HCT116 (cell line): ENCODE results near the gene BICD1. TPM values are rescaled to one million over a fixed set of nuclear protein-coding genes. Genes with fewer than 3 reads are reported as not detected.
"Not testable (repeated sequence)": the region's sequence is repeated elsewhere in the genome, so short reads cannot be mapped to it uniquely, and the experiment has no call there.

Source experiments
- ATAC-seq: fragments of 200-7000 bp; cut with Tn5 transposase; 2 replicates; pipeline ENCODE4 v1.9.1; 2020; ENCODE audit warnings: mild to moderate bottlenecking, moderate library complexity
- BruUV-seq: library from RNA; stranded (reverse); fragments of 400-500 nt; replicated peaks from 2 replicates; lab custom pipeline; 2021; lab: Mats Ljungman, UMichigan
- CTCF ChIA-PET: fragments of 300-600 bp; sonication (Branson Sonifier 250); formaldehyde crosslinking; loops from one replicate; lab custom pipeline; 2021; ENCODE audit warnings: antibody characterized with exemption; lab: Charles Lee
- POLR2A ChIA-PET: fragments of 300-600, 350-600 bp; sonication (Branson Sonifier 250); formaldehyde crosslinking; loops from one replicate; lab custom pipeline; 2021; ENCODE audit warnings: antibody characterized with exemption; lab: Charles Lee
- RAD21 ChIA-PET, 2 experiments: fragments of 300-600 bp; sonication (Branson Sonifier 250); formaldehyde crosslinking; loops; one replicate each; lab custom pipeline; 2023; ENCODE audit warnings: low total read pairs in 2 of 2; ENCODE audit not compliant: uncharacterized antibody in 2 of 2, unreplicated experiment in 2 of 2, low non-redundant PET in 1 of 2; lab: Charles Lee
- DNase-seq: peaks from one replicate; pipeline ENCODE4 v3.0.0-alpha.2; 2010; ENCODE audit warnings: low read depth, low spot score
- H2AFZ ChIP-seq: fragments of 200-600 bp; shearing (Covaris generic), sonication (generic); 2 replicates; pipeline ENCODE4 v1.6.1; 2017; ENCODE audit warnings: low read depth, mixed run types, mixed read lengths, antibody characterized with exemption, low read length; ENCODE audit not compliant: poor library complexity, severe bottlenecking
- H3K27ac ChIP-seq: 2 replicates; pipeline ENCODE4 v1.5.1; 2012; ENCODE audit warnings: low read depth, low read length
- H3K27me3 ChIP-seq: fragments of 200-600 bp; sonication (generic); 2 replicates; pipeline ENCODE4 v1.6.1; 2016; ENCODE audit warnings: mixed run types, low read length, mixed read lengths; ENCODE audit not compliant: insufficient read depth
- H3K36me3 ChIP-seq, 2 experiments: fragments of 200-500 bp in 1 of 2; fragments of 200-600 bp in 1 of 2; sonication (Bioruptor generic) in 1 of 2; sonication (generic) in 1 of 2; 2 replicates each; pipeline versions ENCODE4 v1.5.1 to v1.6.1; 2014 to 2016; ENCODE audit warnings: low read length in 2 of 2, inconsistent platforms in 1 of 2, mixed read lengths in 1 of 2, mixed run types in 1 of 2; ENCODE audit not compliant: insufficient read depth in 2 of 2, control insufficient read depth in 1 of 2
- H3K4me1 ChIP-seq, 2 experiments: fragments of 200-600 bp in 1 of 2; sonication (generic) in 1 of 2; 2 replicates each; pipeline versions ENCODE4 v1.5.1 to v1.6.1; 2012 to 2017; ENCODE audit warnings: low read length in 2 of 2, inconsistent platforms in 1 of 2, mild to moderate bottlenecking in 1 of 2, mixed read lengths in 1 of 2, mixed run types in 1 of 2, moderate library complexity in 1 of 2; ENCODE audit not compliant: insufficient read depth in 2 of 2, control insufficient read depth in 1 of 2
- H3K4me2 ChIP-seq: fragments of 200-600 bp; sonication (generic); 2 replicates; pipeline ENCODE4 v1.6.1; 2017; ENCODE audit warnings: mixed run types, low read length, mixed read lengths
- H3K4me3 ChIP-seq, 2 experiments: fragments of 200-600 bp in 1 of 2; sonication (generic) in 1 of 2; replicated peaks in 1 of 2; 2 replicates each; pipeline ENCODE4 v1.5.1; 2011 to 2016; ENCODE audit warnings: low read length in 2 of 2, control low read depth in 1 of 2, low read depth in 1 of 2, mild to moderate bottlenecking in 1 of 2, mixed read lengths in 1 of 2, mixed run types in 1 of 2
- H3K79me2 ChIP-seq: fragments of 200-600 bp; sonication (generic); 2 replicates; pipeline ENCODE4 v1.6.1; 2017; ENCODE audit warnings: mild to moderate bottlenecking, mixed run types, low read length, moderate library complexity, mixed read lengths; ENCODE audit not compliant: insufficient read depth
- H3K9ac ChIP-seq: fragments of 200-600 bp; sonication (generic); 2 replicates; pipeline ENCODE4 v1.6.1; 2016; ENCODE audit warnings: low read length, mixed read lengths
- H3K9me2 ChIP-seq: fragments of 200-600 bp; sonication (generic), shearing (Covaris generic); 2 replicates; pipeline ENCODE4 v1.6.1; 2017; ENCODE audit warnings: mixed run types, mild to moderate bottlenecking, moderate library complexity; ENCODE audit not compliant: insufficient read depth
- H3K9me3 ChIP-seq, 2 experiments: fragments of 200-500 bp in 1 of 2; fragments of 200-600 bp in 1 of 2; sonication (Bioruptor generic) in 1 of 2; sonication (generic) in 1 of 2; 2 replicates each; pipeline ENCODE4 v1.6.1; 2014 to 2017; ENCODE audit warnings: low read length in 2 of 2, mixed read lengths in 2 of 2, inconsistent platforms in 1 of 2, low read depth in 1 of 2, mild to moderate bottlenecking in 1 of 2, mixed run types in 1 of 2, moderate library complexity in 1 of 2; ENCODE audit not compliant: control insufficient read depth in 1 of 2, insufficient read depth in 1 of 2
- H4K20me1 ChIP-seq: fragments of 200-600 bp; sonication (generic), shearing (Covaris generic); 2 replicates; pipeline ENCODE4 v1.6.1; 2017; ENCODE audit warnings: mixed run types, mild to moderate bottlenecking, moderate library complexity; ENCODE audit not compliant: insufficient read depth
- CEBPB ChIP-seq: IDR thresholded peaks from 2 replicates; pipeline ENCODE4 v1.6.1; 2012; ENCODE audit warnings: low read depth
- EZH2 ChIP-seq: fragments of 200-600 bp; sonication (generic); IDR thresholded peaks from 2 replicates; pipeline ENCODE4 v1.6.1; 2017; ENCODE audit warnings: antibody characterized with exemption, mixed run types
- EZH2phosphoT487 ChIP-seq: fragments of 200-600 bp; IDR thresholded peaks from 2 replicates; pipeline ENCODE4 v1.6.1; 2018; ENCODE audit warnings: antibody characterized with exemption, borderline replicate concordance
- REST ChIP-seq: IDR thresholded peaks from 2 replicates; pipeline ENCODE4 v1.6.1; 2012; ENCODE audit warnings: low read depth
- SP1 ChIP-seq: IDR thresholded peaks from 2 replicates; pipeline ENCODE4 v1.6.1; 2012; ENCODE audit warnings: low read depth
- ZNF274 ChIP-seq: fragments of 200-500 bp; sonication (Bioruptor generic); IDR thresholded peaks from 2 replicates; pipeline ENCODE4 v1.6.1; 2014; ENCODE audit warnings: mild to moderate bottlenecking, low read depth, low read length, inconsistent platforms
- intact Hi-C: fragments of 100-400 bp; cut with micrococcal nuclease; formaldehyde crosslinking; loops from 2 replicates; pipeline ENCODE4 v1.10.0; 2022
- total RNA-seq: library from RNA; stranded (reverse); gene quantifications from one replicate; pipeline ENCODE4 v1.2.1, GENCODE V29; 2021; ENCODE audit not compliant: unreplicated experiment

The BICD1 gene
- total RNA-seq, 1 experiment from 2014 or later, result 32.5 TPM

DNA sequence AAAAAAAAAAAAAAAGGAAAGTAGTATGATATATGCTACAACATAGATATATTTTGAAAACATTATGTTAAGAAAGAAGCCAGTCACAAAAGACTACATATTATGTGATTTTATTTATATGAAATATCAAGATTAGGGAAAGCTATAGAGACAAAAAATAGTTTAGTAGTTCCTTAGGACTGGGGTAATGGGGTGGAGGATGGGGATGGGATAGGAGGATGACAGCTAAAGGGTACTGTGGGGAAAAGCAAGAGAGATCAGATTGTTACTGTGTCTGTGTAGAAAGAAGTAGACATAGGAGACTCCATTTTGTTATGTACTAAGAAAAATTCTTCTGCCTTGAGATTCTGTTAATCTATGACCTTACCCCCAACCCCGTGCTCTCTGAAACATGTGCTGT is 7.4 kb upstream of the BICD1 start:
- H3K79me2 ChIP-seq, H3K36me3 ChIP-seq, DNase-seq, H3K27ac ChIP-seq, H2AFZ ChIP-seq, H4K20me1 ChIP-seq, intact Hi-C loops, H3K9me3 ChIP-seq, H3K4me2 ChIP-seq, CTCF ChIA-PET, H3K9ac ChIP-seq, POLR2A ChIA-PET, H3K4me3 ChIP-seq, ATAC-seq, RAD21 ChIA-PET, H3K4me1 ChIP-seq, H3K9me2 ChIP-seq, BruUV-seq, H3K27me3 ChIP-seq: not testable (repeated sequence)

DNA sequence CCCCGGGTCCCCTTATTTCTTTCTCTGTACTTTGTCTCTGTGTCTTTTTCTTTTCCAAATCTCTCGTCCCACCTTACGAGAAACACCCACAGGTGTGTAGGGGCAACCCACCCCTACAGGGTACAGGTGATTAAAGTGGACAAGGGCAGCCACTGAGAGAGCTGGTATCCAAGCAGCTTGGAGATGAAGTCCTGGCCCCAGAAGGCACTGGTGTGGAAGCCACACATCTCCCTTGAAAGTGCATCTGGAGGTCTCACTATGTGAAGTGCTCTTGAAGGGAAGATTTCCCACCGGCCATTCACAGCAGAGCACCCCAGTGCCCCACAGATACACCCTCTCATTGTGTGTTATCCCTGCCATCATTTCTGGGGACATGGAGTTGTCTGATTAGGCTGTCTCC is 6.3 kb upstream of the BICD1 start:
- H3K9me2 ChIP-seq, result no peaks in the 10 kb centered on the region
- H3K4me3 ChIP-seq, result no peak overlapping the region
- H3K9ac ChIP-seq, result no peak overlapping the region
- CTCF ChIA-PET, result no interaction called here
- no peaks in the 10 kb centered on the region for H3K9me3 ChIP-seq
- POLR2A ChIA-PET, result no interaction called here
- H3K4me2 ChIP-seq, result no peak overlapping the region
- intact Hi-C loops, result no loop called here
- no TSS peak for BruUV-seq
- no peak overlapping the region for H3K27ac ChIP-seq
- no peak for ATAC-seq
- H3K4me1 ChIP-seq, result no peaks in the 10 kb centered on the region
- no peaks in the 10 kb centered on the region for H3K27me3 ChIP-seq
- H4K20me1 ChIP-seq, result no peaks in the 10 kb centered on the region
- H3K36me3 ChIP-seq, result no peaks in the 10 kb centered on the region
- no peaks in the 10 kb centered on the region for H3K79me2 ChIP-seq
- TF ChIP-seq REST, result no peak
- no peak for TF ChIP-seq SP1
- TF ChIP-seq ZNF274, result no peak
- no peak for TF ChIP-seq EZH2phosphoT487
- no peak for TF ChIP-seq EZH2
- TF ChIP-seq CEBPB, result no peak
- RAD21 ChIA-PET, result no interaction called here
- DNase-seq, result no peak
- no peak overlapping the region for H2AFZ ChIP-seq
